Heart left ventricle (tissue), 16 donors: ENCODE results near the gene MYOZ3. TPM values are rescaled to one million over a fixed set of nuclear protein-coding genes. Genes with fewer than 3 reads are reported as not detected.

ENCODE experiments used
- ATAC-seq, 4 donors: fragments of 200-7000 bp; cut with Tn5 transposase; one replicate each; pipeline ENCODE4 v1.9.1; 2020 to 2022; ENCODE audit warnings: moderate library complexity in 4 of 4, mild to moderate bottlenecking in 3 of 4, moderate number of reproducible peaks in 1 of 4
- DNase-seq, 5 donors: peaks; one replicate each; pipeline ENCODE4 v3.0.0-alpha.2; 2020
- H3K27ac ChIP-seq, 12 donors: fragments of 200-600 bp; sonication (generic) in 4 of 12; one replicate each; pipeline versions ENCODE4 v1.5.0 to v1.8.0; 2016 to 2022; ENCODE audit warnings: mild to moderate bottlenecking in 2 of 12
- H3K27me3 ChIP-seq, 9 donors: fragments of 200-600 bp; sonication (generic) in 2 of 9; one replicate each; pipeline versions ENCODE4 v1.5.1 to v1.8.0; 2016 to 2022; ENCODE audit warnings: mild to moderate bottlenecking in 3 of 9
- H3K36me3 ChIP-seq, 9 donors: fragments of 200-600 bp; sonication (generic) in 2 of 9; one replicate each; pipeline versions ENCODE4 v1.5.0 to v1.8.0; 2018 to 2022; ENCODE audit warnings: mild to moderate bottlenecking in 2 of 9
- H3K4me1 ChIP-seq, 12 donors: fragments of 200-600 bp; sonication (generic) in 4 of 12; one replicate each; pipeline versions ENCODE4 v1.5.0 to v1.8.0; 2016 to 2022; ENCODE audit warnings: mild to moderate bottlenecking in 3 of 12
- H3K4me3 ChIP-seq, 12 donors: fragments of 200-600 bp; sonication (generic) in 4 of 12; one replicate each; pipeline versions ENCODE4 v1.5.0 to v1.8.0; 2017 to 2022; ENCODE audit warnings: mild to moderate bottlenecking in 9 of 12, moderate library complexity in 4 of 12
- H3K9me3 ChIP-seq, 12 donors: fragments of 200-600 bp; sonication (generic) in 4 of 12; one replicate each; pipeline versions ENCODE4 v1.5.0 to v1.8.0; 2016 to 2022; ENCODE audit warnings: mild to moderate bottlenecking in 1 of 12
- POLR2A ChIP-seq, 2 donors: fragments of 450-650 bp; IDR thresholded peaks; one replicate each; pipeline ENCODE4 v1.6.1; 2017; ENCODE audit warnings: antibody characterized with exemption in 2 of 2, mild to moderate bottlenecking in 2 of 2, moderate library complexity in 2 of 2
- WGBS, 4 donors: extraction: QIAGEN DNeasy Blood & Tissue Kit in 2 of 4; methylation state at CpG; one replicate each; pipeline versions ENCODE4 v1.1.5 to v1.1.7; 2013 to 2018; 5-methylcytosine and 5-hydroxymethylcytosine counted together
- intact Hi-C, 10 donors: fragments of 100-400 bp; cut with DNase I; formaldehyde crosslinking; loops; one replicate each; pipeline versions ENCODE4 v1.11.1 to v1.14.2; 2022
- polyA plus RNA-seq, 2 donors: library from polyadenylated mRNA; stranded (reverse); fragments of 200-250 nt; gene quantifications; one replicate each; pipeline ENCODE4 v1.2.3, GENCODE V29; 2013
- total RNA-seq, 9 donors: library from RNA; depleted of rRNA in 2 of 9; stranded (reverse); fragments of >200 nt in 2 of 9; fragmentation: NEBNext Ultra II Directional in 3 of 9; extraction: Animal tissue kit (Norgen Biotek cat#: 25700) in 3 of 9; gene quantifications; one replicate each; pipeline versions ENCODE4 v1.1.0 to v1.2.4, GENCODE V29; 2016 to 2023
- TF ChIP-seq, protein P1 (sequence below), 12 donors: fragments of 200-600 bp; sonication (generic) in 4 of 12; IDR thresholded peaks; one replicate each; pipeline versions ENCODE4 v1.5.0 to v1.8.0; 2018 to 2022; ENCODE audit warnings: antibody characterized with exemption in 12 of 12, mild to moderate bottlenecking in 5 of 12
- donor health status: ischemic (EF 13 %, LVEDD 7.1; RV severe dilation, severe dysfunction).
- donor health status: healthy with polysubstance abuse.
- donor health status: DM: no; HTN: yes; CAD: no.
- donor health status: DM: no; HTN: no; CAD: no.
- donor health status: ischemic (EF 25% LVEDD 6.9; RV normal size, moderate dysfunction).
- donor health status: ischemic (EF 25% LVEDD 5.7; RV mildly dilated, moderate dysfunction).
- donor health status: healthy.
- donor health status: DM: yes; HTN: yes; CAD: no.
- donor health status: ischemic (EF 35%, LVEDD 5.7; RV mildly dilated, moderate dysfunction).
- donor health status: nonischemic (EF 11% LVEDD 7.7; RV severe dilation, severe dysfunction).
- donor health status: DM: yes; HTN: yes; CAD: no.
- donor health status: PGD.
- donor health status: ischemic (EF 29% LVEDD 5.4; RV normal size, mild dysfunction).
- donor health status: nonischemic (EF 23%, LVEDD 6.1; RV moderate dilation, normal function).

Gene MYOZ3
- total and polyA plus RNA-seq, 11 donors = 1.2 to 10.2 (median 4.6) TPM

GRCh38 chr5:150642567-150642927, 18.5 kb upstream of the MYOZ3 start:
- H3K9me3 ChIP-seq = no peaks in the 10 kb centered on the region
- TF ChIP-seq, protein P1, sequence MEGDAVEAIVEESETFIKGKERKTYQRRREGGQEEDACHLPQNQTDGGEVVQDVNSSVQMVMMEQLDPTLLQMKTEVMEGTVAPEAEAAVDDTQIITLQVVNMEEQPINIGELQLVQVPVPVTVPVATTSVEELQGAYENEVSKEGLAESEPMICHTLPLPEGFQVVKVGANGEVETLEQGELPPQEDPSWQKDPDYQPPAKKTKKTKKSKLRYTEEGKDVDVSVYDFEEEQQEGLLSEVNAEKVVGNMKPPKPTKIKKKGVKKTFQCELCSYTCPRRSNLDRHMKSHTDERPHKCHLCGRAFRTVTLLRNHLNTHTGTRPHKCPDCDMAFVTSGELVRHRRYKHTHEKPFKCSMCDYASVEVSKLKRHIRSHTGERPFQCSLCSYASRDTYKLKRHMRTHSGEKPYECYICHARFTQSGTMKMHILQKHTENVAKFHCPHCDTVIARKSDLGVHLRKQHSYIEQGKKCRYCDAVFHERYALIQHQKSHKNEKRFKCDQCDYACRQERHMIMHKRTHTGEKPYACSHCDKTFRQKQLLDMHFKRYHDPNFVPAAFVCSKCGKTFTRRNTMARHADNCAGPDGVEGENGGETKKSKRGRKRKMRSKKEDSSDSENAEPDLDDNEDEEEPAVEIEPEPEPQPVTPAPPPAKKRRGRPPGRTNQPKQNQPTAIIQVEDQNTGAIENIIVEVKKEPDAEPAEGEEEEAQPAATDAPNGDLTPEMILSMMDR (IDR thresholded peaks at IDR 0.05) = no peak
- peak in 1 of 2 donors; percentile 1 for TF ChIP-seq POLR2A (IDR thresholded peaks at IDR 0.05)
- peaks cover 0 to 10% (median 0%) of the 10 kb centered on the region in 9 donors for H3K36me3 ChIP-seq
- ATAC-seq (peak; percentile 14 to 41 (median 30)), DNase-seq (peak; percentile 83 to 89 (median 86))
- H3K4me3 ChIP-seq = peak overlapping the region in 10 of 12 donors; percentile 9 to 70 (median 52)
- intact Hi-C loops = loop anchor here in 2 of 10 donors (2.0 to 5.0 kb wide), 2 partner anchors 16 to 40 kb away; no protein-coding TSS in a partner anchor
- peaks cover 43 to 100% (median 93%) of the 10 kb centered on the region in 12 donors for H3K4me1 ChIP-seq
- peak overlapping the region; percentile 75 to 100 (median 96) for H3K27ac ChIP-seq
- 10 to 18% (median 16%) methylated on average over 1 to 5 of the region's 5 CpGs for WGBS, 4 donors
- no peaks in the 10 kb centered on the region for H3K27me3 ChIP-seq

GRCh38 chr5:150642991-150643710, 17.9 kb upstream of the MYOZ3 start:
- H3K4me3 ChIP-seq = peak overlapping the region in 10 of 12 donors; percentile 9 to 70 (median 52)
- no peak for TF ChIP-seq POLR2A (IDR thresholded peaks at IDR 0.05)
- TF ChIP-seq, protein P1 (IDR thresholded peaks at IDR 0.05) = no peak
- peaks cover 0 to 11% (median 2%) of the 10 kb centered on the region in 9 donors for H3K36me3 ChIP-seq
- 76 to 80% (median 77%) methylated on average over 12 of the region's 12 CpGs for WGBS, 4 donors
- H3K4me1 ChIP-seq = peaks cover 43 to 100% (median 94%) of the 10 kb centered on the region in 12 donors
- no peaks in the 10 kb centered on the region for H3K27me3 ChIP-seq
- peak overlapping the region; percentile 75 to 100 (median 96) for H3K27ac ChIP-seq
- H3K9me3 ChIP-seq = no peaks in the 10 kb centered on the region
- intact Hi-C loops = loop anchor here in 2 of 10 donors (2.0 to 5.0 kb wide), 2 partner anchors 16 to 41 kb away; no protein-coding TSS in a partner anchor
- ATAC-seq (no peak), DNase-seq (peak in 2 of 5 donors; percentile 19 to 26)

- peak overlapping the region; percentile 75 to 100 (median 96) for H3K27ac ChIP-seq
- no peak for TF ChIP-seq POLR2A (IDR thresholded peaks at IDR 0.05)
- TF ChIP-seq, protein P1 (IDR thresholded peaks at IDR 0.05) = no peak
- H3K36me3 ChIP-seq = peaks cover 0 to 19% (median 11%) of the 10 kb centered on the region in 9 donors
- intact Hi-C loops = loop anchor here in 1 of 10 donors (5.0 kb wide), 1 partner anchor 42 kb away; no protein-coding TSS in a partner anchor
- no peaks in the 10 kb centered on the region for H3K27me3 ChIP-seq
- peaks cover 45 to 100% (median 96%) of the 10 kb centered on the region in 12 donors for H3K4me1 ChIP-seq
- no peak for ATAC-seq
- peak in 1 of 5 donors; percentile 10 for DNase-seq
- peak overlapping the region in 6 of 12 donors; percentile 50 to 70 (median 55) for H3K4me3 ChIP-seq
- 54 to 66% (median 57%) methylated on average over 5 of the region's 5 CpGs for WGBS, 4 donors
- no peaks in the 10 kb centered on the region for H3K9me3 ChIP-seq
Observed at GRCh38 chr5:150644058-150644457, 17.0 kb upstream of the MYOZ3 start.

DNA sequence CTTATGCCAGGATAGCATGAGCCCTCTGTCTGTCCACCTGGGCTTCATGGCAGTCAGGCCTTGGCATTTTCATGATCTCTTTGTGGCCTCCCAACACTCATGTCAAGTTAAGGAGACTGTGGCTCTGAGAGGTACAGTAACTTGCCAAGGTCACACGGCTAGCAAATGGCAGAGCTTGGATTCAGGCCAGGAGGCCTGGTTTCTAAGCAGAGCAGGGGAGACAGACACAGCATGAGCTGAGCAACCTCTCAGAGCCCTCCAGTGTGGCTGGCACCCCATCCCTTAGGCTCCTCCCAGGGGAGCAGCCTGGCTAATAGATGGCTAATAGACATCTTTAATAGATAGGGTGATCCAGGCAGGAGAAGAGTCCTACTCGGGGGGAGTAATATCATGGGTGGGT, 16.5 kb upstream of the MYOZ3 start:
- Histone ChIP-seq H3K9me3 (no peaks in the 10 kb centered on the region), H3K4me3 (peak overlapping the region in 5 of 12 donors; percentile 7 to 70 (median 58)), H3K4me1 (peaks cover 42 to 100% (median 96%) of the 10 kb centered on the region in 12 donors), H3K27me3 (no peaks in the 10 kb centered on the region), H3K27ac (peak overlapping the region; percentile 75 to 100 (median 96)), H3K36me3 (peaks cover 0 to 24% (median 16%) of the 10 kb centered on the region in 9 donors)
- DNase-seq (peak; percentile 71 to 86 (median 78)), ATAC-seq (peak; percentile 9 to 25 (median 14))
- WGBS, 4 donors = 24 to 51% (median 31%) methylated on average over 2 of the region's 2 CpGs
- no peak for TF ChIP-seq POLR2A (IDR thresholded peaks at IDR 0.05)
- intact Hi-C loops = loop anchor here in 1 of 10 donors (5.0 kb wide), 1 partner anchor 42 kb away; no protein-coding TSS in a partner anchor
